K562 (cell line): ENCODE measurements around the gene SLC33A1. TPM values are rescaled to one million over a fixed set of nuclear protein-coding genes. Genes with fewer than 3 reads are reported as not detected.

Source experiments
- BDP1 ChIP-seq: IDR thresholded peaks from 3 replicates; pipeline ENCODE4 v1.6.1; 2011; ENCODE audit not compliant: insufficient read length, insufficient read depth
- E2F3 ChIP-seq: fragments of 250-450 bp; sonication (Bioruptor Pico); IDR thresholded peaks from 2 replicates; pipeline ENCODE4 v1.4.0; 2020; ENCODE audit warnings: mild to moderate bottlenecking
- EP300 ChIP-seq: IDR thresholded peaks from 2 replicates; pipeline ENCODE4 v1.6.1; 2012; ENCODE audit warnings: low read length, improper control_type of control experiment
- HMG20B ChIP-seq: fragments of 250-450 bp; sonication (Bioruptor Pico); IDR thresholded peaks from 2 replicates; pipeline ENCODE4 v1.5.0; 2021; ENCODE audit warnings: mild to moderate bottlenecking
- HNRNPK ChIP-seq: fragments of 200-400 bp; formaldehyde crosslinking; IDR thresholded peaks from one replicate; pipeline ENCODE4 v1.6.1; 2018; ENCODE audit warnings: mild to moderate bottlenecking, low read depth, low read length; ENCODE audit not compliant: poor library complexity, severe bottlenecking
- KLF6 ChIP-seq: fragments of 250-450 bp; sonication (Bioruptor Pico); IDR thresholded peaks from 2 replicates; pipeline ENCODE4 v1.4.0; 2020; ENCODE audit warnings: mild to moderate bottlenecking, moderate library complexity, borderline replicate concordance
- MED1 ChIP-seq: sonication (generic); formaldehyde crosslinking; IDR thresholded peaks from 2 replicates; pipeline ENCODE4 v1.8.1; 2023; ENCODE audit warnings: missing genetic modification reagents, borderline replicate concordance
- MTF1 ChIP-seq: fragments of 250-450 bp; sonication (Bioruptor Pico); IDR thresholded peaks from 2 replicates; pipeline ENCODE4 v1.9.0; 2021; ENCODE audit warnings: moderate library complexity, mild to moderate bottlenecking, inconsistent platforms, borderline replicate concordance
- NFIX ChIP-seq: fragments of 250-450 bp; sonication (Bioruptor Pico); IDR thresholded peaks from 2 replicates; pipeline ENCODE4 v1.4.0; 2020; ENCODE audit warnings: low read depth, mild to moderate bottlenecking, moderate library complexity
- NFXL1 ChIP-seq: fragments of 450-650 bp; formaldehyde crosslinking; IDR thresholded peaks from 2 replicates; pipeline ENCODE4 v1.4.0; 2021; ENCODE audit warnings: mild to moderate bottlenecking
- NR4A1 ChIP-seq, 2 experiments: fragments of 250-450 bp in 1 of 2; fragments of 450-650 bp in 1 of 2; sonication (Bioruptor Pico) in 1 of 2; IDR thresholded peaks; 2 replicates each; pipeline versions ENCODE4 v1.4.0 to v1.6.1; 2016 to 2020; ENCODE audit warnings: mild to moderate bottlenecking in 2 of 2, missing compliant biosample characterization in 1 of 2, missing genetic modification characterization in 1 of 2, moderate library complexity in 1 of 2
- NUFIP1 ChIP-seq: fragments of 450-650 bp; IDR thresholded peaks from 2 replicates; pipeline ENCODE4 v1.6.1; 2018; ENCODE audit not compliant: partially characterized antibody
- TCFL5 ChIP-seq: fragments of 250-450 bp; sonication (Bioruptor Pico); conservative IDR thresholded peaks from 2 replicates; pipeline ENCODE4 v1.6.1; 2021; ENCODE audit warnings: mild to moderate bottlenecking, moderate library complexity, matching md5 sums
- ZBTB7A ChIP-seq: IDR thresholded peaks from 2 replicates; pipeline ENCODE4 v1.6.1; 2011; ENCODE audit warnings: low read depth, mild to moderate bottlenecking, low read length, moderate library complexity, borderline replicate concordance; ENCODE audit not compliant: control insufficient read depth
- ZC3H11A ChIP-seq: IDR thresholded peaks from 2 replicates; pipeline ENCODE4 v1.6.1; 2012; ENCODE audit warnings: low read depth, low read length, improper control_type of control experiment
- ZNF253 ChIP-seq: fragments of 250-450 bp; sonication (Bioruptor Pico); conservative IDR thresholded peaks from 2 replicates; pipeline ENCODE4 v1.6.1; 2021; ENCODE audit warnings: mild to moderate bottlenecking
- ZNF282 ChIP-seq: sonication (generic); formaldehyde crosslinking; IDR thresholded peaks from 2 replicates; pipeline ENCODE4 v1.8.1; 2023; ENCODE audit warnings: missing genetic modification reagents
- ZNF408 ChIP-seq: fragments of 250-450 bp; sonication (Bioruptor Pico); IDR thresholded peaks from 2 replicates; pipeline ENCODE4 v1.4.0; 2020; ENCODE audit warnings: low read depth, mild to moderate bottlenecking, moderate library complexity
- ZNF778 ChIP-seq: fragments of 450-650 bp; formaldehyde crosslinking; IDR thresholded peaks from 2 replicates; pipeline ENCODE4 v1.4.0; 2020; ENCODE audit warnings: mild to moderate bottlenecking, moderate library complexity
- ZSCAN29 ChIP-seq: fragments of 450-650 bp; IDR thresholded peaks from 2 replicates; pipeline ENCODE4 v1.6.1; 2017
- polyA plus RNA-seq, 8 experiments: library from polyadenylated mRNA; depleted of rRNA in 4 of 8; stranded (reverse) in 5 of 8; unstranded in 3 of 8; fragments of >200 nt; fragmentation: Nextera tagmentation in 2 of 8; fragmentation: Illumina TruSeq in 1 of 8; extraction: Ambion mirVana in 2 of 8; extraction: Trizol in 1 of 8; gene quantifications; 2 replicates each; pipeline versions ENCODE4 v1.2.1 to v1.2.3, GENCODE V29; 2011 to 2014; ENCODE audit warnings: inconsistent platforms in 1 of 8, missing spikeins in 1 of 8
- total RNA-seq, 7 experiments: library from RNA; depleted of rRNA in 6 of 7; stranded (reverse); fragments of >200 nt in 6 of 7; fragmentation: Illumina TruSeq in 2 of 7; extraction: Trizol in 2 of 7; gene quantifications; 2 replicates each; pipeline versions ENCODE4 v1.2.1 to v1.2.3, GENCODE V29; 2011 to 2021; ENCODE audit warnings: low replicate concordance in 1 of 7
- TF ChIP-seq, protein P1 (sequence below): sonication (generic); formaldehyde crosslinking; IDR thresholded peaks from 2 replicates; pipeline ENCODE4 v1.8.1; 2023; ENCODE audit warnings: mild to moderate bottlenecking, missing genetic modification reagents
- TF ChIP-seq, protein P2 (sequence below): fragments of 250-450 bp; sonication (Bioruptor Pico); IDR thresholded peaks from 2 replicates; pipeline ENCODE4 v1.8.0; 2022; ENCODE audit warnings: moderate library complexity, mild to moderate bottlenecking, inconsistent platforms
- TF ChIP-seq, protein P3 (sequence below): fragments of 200-800 bp; sonication (Bioruptor generic); IDR thresholded peaks from 2 replicates; pipeline ENCODE4 v1.6.1; 2017; ENCODE audit warnings: missing genetic modification characterization, missing compliant biosample characterization

The SLC33A1 gene
- total and polyA plus RNA-seq, 9 of the 15 experiments (the other 6 are each of a cell fraction or from before 2014, with no cell fraction given), result 6.2 to 26.8 (median 19.6) TPM

DNA sequence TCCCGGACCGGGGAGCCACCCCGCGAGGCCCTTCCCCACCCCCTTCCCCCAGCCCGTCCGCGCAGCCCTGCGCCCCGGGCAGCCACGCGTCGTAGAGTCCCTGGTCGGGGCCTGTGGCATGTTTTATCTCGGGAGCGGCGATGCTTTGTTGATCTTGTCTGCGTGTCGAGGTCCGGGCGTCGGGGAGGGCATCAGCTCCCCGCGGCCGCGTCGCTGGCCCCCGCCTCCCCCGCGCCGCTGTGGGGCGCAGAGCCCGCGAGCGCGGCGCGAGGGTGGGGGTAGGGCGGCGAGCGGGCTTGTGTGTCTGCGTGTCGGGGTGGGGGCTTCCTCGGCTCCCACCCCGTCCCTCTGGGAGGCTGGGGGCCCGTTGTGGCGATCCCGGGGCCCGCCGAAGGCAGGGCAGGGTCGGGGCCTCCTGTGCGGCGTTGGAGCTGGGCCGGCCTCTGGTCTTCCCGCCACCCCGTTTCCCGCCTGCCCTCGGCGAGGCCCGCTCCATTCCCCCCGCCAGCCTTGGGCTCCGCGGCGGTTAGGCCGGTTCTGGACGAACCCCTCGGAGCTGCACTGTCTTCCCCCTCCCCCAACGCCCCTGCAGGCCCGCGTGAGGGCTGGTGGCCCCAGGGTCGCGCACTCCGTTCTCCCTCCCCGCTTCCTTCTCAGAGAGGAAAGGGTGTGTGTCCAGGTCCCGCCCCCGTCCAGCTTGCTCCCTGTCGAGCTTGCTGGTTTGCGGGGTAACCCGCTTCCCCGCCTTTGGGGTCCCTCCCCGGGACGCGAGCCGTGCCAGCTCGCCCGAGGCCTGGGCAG, 16.9 kb upstream of the SLC33A1 start (continued):
- TF ChIP-seq, protein P1, sequence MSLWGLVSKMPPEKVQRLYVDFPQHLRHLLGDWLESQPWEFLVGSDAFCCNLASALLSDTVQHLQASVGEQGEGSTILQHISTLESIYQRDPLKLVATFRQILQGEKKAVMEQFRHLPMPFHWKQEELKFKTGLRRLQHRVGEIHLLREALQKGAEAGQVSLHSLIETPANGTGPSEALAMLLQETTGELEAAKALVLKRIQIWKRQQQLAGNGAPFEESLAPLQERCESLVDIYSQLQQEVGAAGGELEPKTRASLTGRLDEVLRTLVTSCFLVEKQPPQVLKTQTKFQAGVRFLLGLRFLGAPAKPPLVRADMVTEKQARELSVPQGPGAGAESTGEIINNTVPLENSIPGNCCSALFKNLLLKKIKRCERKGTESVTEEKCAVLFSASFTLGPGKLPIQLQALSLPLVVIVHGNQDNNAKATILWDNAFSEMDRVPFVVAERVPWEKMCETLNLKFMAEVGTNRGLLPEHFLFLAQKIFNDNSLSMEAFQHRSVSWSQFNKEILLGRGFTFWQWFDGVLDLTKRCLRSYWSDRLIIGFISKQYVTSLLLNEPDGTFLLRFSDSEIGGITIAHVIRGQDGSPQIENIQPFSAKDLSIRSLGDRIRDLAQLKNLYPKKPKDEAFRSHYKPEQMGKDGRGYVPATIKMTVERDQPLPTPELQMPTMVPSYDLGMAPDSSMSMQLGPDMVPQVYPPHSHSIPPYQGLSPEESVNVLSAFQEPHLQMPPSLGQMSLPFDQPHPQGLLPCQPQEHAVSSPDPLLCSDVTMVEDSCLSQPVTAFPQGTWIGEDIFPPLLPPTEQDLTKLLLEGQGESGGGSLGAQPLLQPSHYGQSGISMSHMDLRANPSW (CRISPR knock-in tag), result no peak
- TF ChIP-seq, protein P2, sequence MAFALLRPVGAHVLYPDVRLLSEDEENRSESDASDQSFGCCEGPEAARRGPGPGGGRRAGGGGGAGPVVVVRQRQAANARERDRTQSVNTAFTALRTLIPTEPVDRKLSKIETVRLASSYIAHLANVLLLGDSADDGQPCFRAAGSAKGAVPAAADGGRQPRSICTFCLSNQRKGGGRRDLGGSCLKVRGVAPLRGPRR (CRISPR knock-in tag), result no peak
- TF ChIP-seq ZNF408 (no peak), HMG20B (CRISPR knock-in tag) (no peak), ZC3H11A (no peak), NFIX (CRISPR knock-in tag) (no peak), ZSCAN29 (no peak), BDP1 (no peak), NFXL1 (CRISPR knock-in tag) (no peak), MTF1 (CRISPR knock-in tag) (no peak), TCFL5 (CRISPR knock-in tag) (no peak), ZNF253 (CRISPR knock-in tag) (no peak), EP300 (no peak), HNRNPK (no peak), NR4A1 (CRISPR knock-in tag; IDR thresholded peaks at IDR 0.05) (no peak), NR4A1 (tag; IDR thresholded peaks at IDR 0.05) (no peak), ZNF778 (CRISPR knock-in tag) (no peak), MED1 (CRISPR knock-in tag) (no peak), E2F3 (CRISPR knock-in tag) (peak; percentile 67; the same call in 1 of the 2 replicates), NUFIP1 (no peak), KLF6 (CRISPR knock-in tag) (no peak), ZBTB7A (no peak; the same call in 1 of the 2 replicates), ZNF282 (CRISPR knock-in tag) (no peak)
- TF ChIP-seq, protein P3, sequence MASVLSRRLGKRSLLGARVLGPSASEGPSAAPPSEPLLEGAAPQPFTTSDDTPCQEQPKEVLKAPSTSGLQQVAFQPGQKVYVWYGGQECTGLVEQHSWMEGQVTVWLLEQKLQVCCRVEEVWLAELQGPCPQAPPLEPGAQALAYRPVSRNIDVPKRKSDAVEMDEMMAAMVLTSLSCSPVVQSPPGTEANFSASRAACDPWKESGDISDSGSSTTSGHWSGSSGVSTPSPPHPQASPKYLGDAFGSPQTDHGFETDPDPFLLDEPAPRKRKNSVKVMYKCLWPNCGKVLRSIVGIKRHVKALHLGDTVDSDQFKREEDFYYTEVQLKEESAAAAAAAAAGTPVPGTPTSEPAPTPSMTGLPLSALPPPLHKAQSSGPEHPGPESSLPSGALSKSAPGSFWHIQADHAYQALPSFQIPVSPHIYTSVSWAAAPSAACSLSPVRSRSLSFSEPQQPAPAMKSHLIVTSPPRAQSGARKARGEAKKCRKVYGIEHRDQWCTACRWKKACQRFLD, result peak; percentile 50; the same call in 1 of the 2 replicates
